GM18508 (cell line): ENCODE data around the gene GNAT1.
A peak's percentile ranks its signal among the peaks of the same experiment; 100 is the strongest.
"Not testable (repeated sequence)": the region's sequence is repeated elsewhere in the genome, so short reads cannot be mapped to it uniquely, and the experiment has no call there.

Source experiments
- ATAC-seq: cut with Tn5 transposase; IDR thresholded peaks from one replicate; pipeline ENCODE4 v1.9.1; 2021; ENCODE audit warnings: moderate number of reproducible peaks; ENCODE audit not compliant: insufficient read depth, unreplicated experiment

Gene GNAT1

DNA sequence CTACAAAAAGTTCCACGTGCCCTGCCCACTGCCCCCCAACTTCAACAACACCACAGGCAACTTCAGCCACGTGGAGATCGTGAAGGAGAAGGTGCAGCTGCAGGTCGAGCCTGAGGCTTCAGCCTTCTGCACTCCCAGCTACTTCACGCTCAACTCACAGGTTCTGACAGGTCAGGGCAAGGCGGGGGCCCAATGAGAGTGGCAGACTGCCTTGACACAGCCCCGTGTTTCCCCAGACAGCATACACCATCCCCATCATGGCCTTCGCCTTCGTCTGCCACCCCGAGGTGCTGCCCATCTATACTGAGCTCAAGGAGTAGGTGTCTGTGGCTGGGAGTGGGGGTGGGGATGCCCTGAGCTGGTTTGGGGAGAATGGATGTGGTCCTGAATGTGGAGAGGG lies 26.3 kb downstream of the GNAT1 start:
- ATAC-seq = no peak

- ATAC-seq = no peak
These were observed 27.0 kb downstream of the GNAT1 start for GRCh38 chr3:50218448-50218847.

DNA sequence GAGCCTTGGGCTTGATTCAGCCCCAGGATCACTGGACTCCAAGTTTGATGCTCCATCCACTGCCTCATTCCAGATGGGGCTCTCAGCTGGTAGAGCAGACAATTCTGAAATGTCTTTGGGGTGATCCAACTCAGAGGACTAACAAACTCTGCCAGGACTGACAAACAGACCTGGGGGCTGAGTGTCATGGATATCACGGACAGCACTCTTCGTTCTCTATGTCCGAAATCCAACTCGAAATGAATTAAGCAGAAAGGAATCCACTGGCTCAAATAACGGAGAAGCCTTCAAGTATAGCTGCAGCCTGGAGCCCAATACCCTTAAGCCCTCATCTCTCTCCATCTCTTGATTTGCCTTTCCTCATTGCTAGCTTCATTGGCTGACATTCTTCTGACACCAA lies 27.9 kb downstream of the GNAT1 start:
- ATAC-seq = no peak

GRCh38 chr3:50220109-50220508 lies 28.7 kb downstream of the GNAT1 start:
- no peak for ATAC-seq

- ATAC-seq = no peak
These were observed 29.6 kb downstream of the GNAT1 start for GRCh38 chr3:50221051-50221410.

DNA sequence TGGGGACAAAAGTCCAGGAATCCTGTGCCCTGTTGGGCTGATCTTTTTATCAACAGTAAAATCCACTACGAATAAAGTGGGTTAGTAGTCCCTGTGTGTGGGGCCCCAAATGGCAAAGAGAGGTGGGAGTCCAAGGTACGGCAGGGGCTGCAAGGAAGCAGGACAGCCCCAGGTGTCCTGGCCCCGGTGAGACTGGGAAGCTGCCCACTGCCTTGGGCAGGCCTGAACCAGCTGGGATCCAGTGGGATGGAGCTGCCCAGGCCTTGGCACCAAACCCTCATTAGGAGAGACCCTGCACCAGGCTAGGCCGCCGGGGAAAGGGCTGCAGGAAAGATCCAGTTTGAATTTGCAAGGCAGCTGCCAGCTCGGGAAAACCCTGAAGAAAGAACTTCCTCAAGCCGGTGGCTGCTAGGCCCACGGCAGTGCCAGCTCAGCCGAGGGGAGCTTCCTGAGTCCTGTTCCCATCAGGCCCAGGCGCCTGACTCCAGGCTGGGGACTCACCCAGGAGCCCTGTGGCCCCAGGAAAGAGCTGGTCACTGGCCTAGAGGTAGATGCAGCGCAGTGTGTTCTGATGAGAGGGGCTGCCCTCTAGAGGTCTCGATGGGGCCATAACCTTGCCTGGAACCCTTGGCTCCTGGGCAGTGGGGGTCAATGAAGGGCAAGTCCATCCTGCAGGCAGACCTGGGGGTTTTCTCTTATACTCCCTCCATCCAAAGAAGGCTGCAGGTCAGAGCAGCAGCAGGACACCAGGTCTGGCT lies 30.2 kb downstream of the GNAT1 start:
- no peak for ATAC-seq

DNA sequence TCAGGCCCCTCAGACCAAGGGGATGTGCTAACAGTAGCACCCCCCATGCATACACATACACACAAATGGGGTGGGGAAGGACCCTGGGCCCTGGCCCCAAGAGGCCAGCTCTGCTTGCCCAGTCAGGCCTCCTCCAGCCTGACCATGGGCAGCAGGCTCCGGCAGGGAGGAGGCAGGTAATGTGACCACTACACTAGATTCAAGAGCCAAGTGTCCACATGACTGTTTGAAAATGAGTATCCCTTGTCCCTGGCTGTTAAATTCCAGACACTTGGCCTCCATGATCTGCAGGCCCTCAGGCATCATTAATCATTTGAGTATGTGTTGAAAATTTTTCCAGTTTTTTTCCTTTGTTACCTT lies 30.7 kb downstream of the GNAT1 start:
- no peak for ATAC-seq

GRCh38 chr3:50224639-50225038 lies 33.2 kb downstream of the GNAT1 start:
- ATAC-seq = no peak

DNA sequence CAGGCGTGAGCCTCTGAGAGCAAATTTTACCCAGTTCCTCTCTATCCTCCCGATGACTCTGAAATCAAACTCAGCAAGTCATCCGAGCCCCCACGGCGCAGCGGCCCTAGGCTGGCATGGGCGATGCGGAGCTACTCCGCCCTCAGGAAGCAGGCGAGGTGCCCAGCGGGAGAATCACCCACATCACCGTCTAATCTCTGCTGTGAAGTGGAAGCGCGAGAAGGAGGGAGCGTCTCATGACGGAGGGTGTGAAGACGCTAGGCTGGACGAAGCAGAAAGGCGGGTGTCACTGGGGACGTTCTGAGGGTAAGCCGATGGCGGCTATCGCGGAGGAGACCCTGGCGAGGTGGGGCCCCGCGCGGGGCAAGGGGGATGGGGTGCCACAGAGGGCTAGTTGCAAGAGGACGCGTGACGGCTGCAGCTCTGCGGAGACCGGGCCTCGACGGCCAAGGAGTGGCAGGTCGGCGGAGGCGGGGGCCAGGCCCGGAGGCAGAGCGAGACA lies 35.5 kb downstream of the GNAT1 start:
- no peak for ATAC-seq

GRCh38 chr3:50227390-50228183 lies 36.2 kb downstream of the GNAT1 start:
- ATAC-seq = no peak

GRCh38 chr3:50228184-50228763 lies 36.9 kb downstream of the GNAT1 start:
- ATAC-seq = not testable (repeated sequence)

DNA sequence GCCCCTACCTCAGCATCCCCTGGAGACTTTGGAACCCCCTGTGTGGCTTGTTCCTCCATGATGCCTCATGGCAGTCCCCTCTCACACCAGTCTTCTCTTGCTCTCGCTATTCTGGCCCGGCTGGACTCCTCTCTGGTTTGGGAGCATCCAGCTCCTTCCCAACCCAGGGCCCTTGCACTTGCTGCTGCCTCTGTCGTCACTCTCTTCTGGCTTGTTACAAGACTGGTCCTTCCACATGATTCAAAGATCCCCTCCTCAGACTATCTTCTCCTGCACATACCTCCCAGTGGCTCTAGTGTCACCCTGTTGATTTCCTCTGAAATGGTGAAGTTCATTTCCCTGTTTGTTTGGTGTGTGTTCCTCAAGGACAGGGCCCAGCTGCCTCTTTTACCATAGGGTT lies 38.1 kb downstream of the GNAT1 start:
- ATAC-seq = no peak

GRCh38 chr3:50230104-50230793 lies 38.8 kb downstream of the GNAT1 start:
- no peak for ATAC-seq

DNA sequence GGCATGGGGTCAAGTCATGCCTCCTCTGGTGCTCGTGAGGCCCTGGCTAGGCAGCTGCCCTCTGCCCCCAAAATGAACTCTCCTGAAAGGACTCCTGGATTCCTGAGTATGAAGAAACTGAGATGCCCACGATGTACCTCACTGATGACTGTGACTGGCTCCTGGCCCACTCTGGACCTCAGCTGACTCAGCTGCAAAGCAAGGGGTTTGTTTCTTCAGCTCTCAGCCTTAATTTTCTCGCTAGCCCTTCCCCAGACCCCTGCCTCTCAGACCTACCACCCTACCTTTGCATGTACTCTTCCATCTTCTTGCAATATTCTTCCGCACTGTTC lies 39.4 kb downstream of the GNAT1 start:
- no peak for ATAC-seq

- ATAC-seq = no peak
These were observed 40.2 kb downstream of the GNAT1 start for GRCh38 chr3:50231581-50231980.

DNA sequence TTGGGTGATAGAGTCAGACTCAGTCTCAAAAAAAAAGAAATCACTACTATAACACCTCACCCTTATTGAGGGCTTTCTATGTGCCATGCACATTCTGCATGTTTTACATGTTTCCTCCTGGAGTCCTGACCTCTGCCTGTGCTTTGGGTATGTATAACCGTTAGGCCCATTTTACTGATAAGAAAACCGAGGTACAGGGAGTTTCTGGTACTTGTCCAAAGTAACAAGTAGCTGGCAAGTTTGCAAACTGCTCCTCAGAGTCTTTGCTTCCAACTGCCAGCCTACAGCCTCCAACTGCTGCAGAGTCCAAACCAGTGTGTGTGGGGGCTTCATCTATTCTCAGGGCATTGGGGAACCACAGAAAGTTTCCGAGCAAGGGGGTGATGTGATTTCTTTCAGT lies 40.9 kb downstream of the GNAT1 start:
- ATAC-seq = no peak

DNA sequence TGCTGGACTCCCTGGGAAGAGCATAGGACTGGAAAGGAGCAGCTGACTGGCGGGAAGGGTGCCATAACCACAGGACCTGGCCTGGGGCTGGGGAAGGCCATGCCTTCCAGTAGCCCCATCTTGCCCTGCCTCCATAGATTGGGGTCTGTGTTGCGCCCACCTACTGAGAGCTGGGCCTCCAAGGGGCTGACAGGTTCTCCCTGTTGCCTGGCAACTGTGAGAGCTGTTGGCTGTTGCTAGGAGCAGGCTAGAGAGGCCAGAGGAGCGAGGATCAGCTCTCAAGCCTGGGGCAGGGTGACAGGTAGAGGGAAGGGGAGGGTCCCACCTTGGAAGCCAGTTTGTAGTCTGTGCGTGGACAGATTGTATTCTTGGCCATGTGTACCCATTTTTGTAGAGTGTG lies 41.8 kb downstream of the GNAT1 start:
- ATAC-seq = no peak

GRCh38 chr3:50235716-50236483 lies 44.5 kb downstream of the GNAT1 start, which contains the start of gene GNAI2:
Gene GNAI2, plus strand, starts transcription at chr3:50236204. Its CDS starts 132 bp downstream, at chr3:50236336.
- ATAC-seq = peak; percentile 82

- ATAC-seq = no peak
These were observed 45.2 kb downstream of the GNAT1 start for GRCh38 chr3:50236484-50237132.
